Fibroblast of skin of left biceps (primary cell): ENCODE results near the gene MS4A4E.
"Not testable (repeated sequence)": the region's sequence is repeated elsewhere in the genome, so short reads cannot be mapped to it uniquely, and the experiment has no call there.

Source experiments
- DNase-seq, 2 experiments: peaks; one replicate each; pipeline ENCODE4 v3.0.0-alpha.2; 2013; ENCODE audit warnings: low read depth in 2 of 2

Gene MS4A4E

GRCh38 chr11:60221692-60222091 lies 21.2 kb downstream of the MS4A4E start:
- DNase-seq, result no peak

- no peak for DNase-seq
These were observed 21.8 kb downstream of the MS4A4E start for GRCh38 chr11:60221181-60221580.

GRCh38 chr11:60214386-60214785 lies 28.6 kb downstream of the MS4A4E start:
- DNase-seq, result no peak

- no peak for DNase-seq
These were observed 31.7 kb downstream of the MS4A4E start for GRCh38 chr11:60211206-60211605.

GRCh38 chr11:60209977-60210376 lies 33.0 kb downstream of the MS4A4E start:
- DNase-seq, result no peak

- no peak for DNase-seq
These were observed 34.0 kb downstream of the MS4A4E start for GRCh38 chr11:60208951-60209350.

- DNase-seq, result no peak
These were observed 34.6 kb downstream of the MS4A4E start for GRCh38 chr11:60208146-60208895.

- no peak for DNase-seq
These were observed 36.3 kb downstream of the MS4A4E start for GRCh38 chr11:60206616-60207015.

- DNase-seq, result no peak
These were observed 38.0 kb downstream of the MS4A4E start for GRCh38 chr11:60204922-60205321.

- not testable (repeated sequence) for DNase-seq
These were observed 41.6 kb downstream of the MS4A4E start for GRCh38 chr11:60201334-60201733.

GRCh38 chr11:60197442-60197841 lies 45.5 kb downstream of the MS4A4E start:
- no peak for DNase-seq

GRCh38 chr11:60195923-60196368 lies 47.0 kb downstream of the MS4A4E start:
- no peak for DNase-seq

GRCh38 chr11:60194511-60194910 lies 48.4 kb downstream of the MS4A4E start:
- no peak for DNase-seq

- DNase-seq, result no peak
These were observed 49.1 kb downstream of the MS4A4E start for GRCh38 chr11:60193687-60194433.

GRCh38 chr11:60192564-60192963 lies 50.4 kb downstream of the MS4A4E start:
- not testable (repeated sequence) for DNase-seq

GRCh38 chr11:60188481-60188880 lies 54.5 kb downstream of the MS4A4E start:
- not testable (repeated sequence) for DNase-seq

- DNase-seq, result not testable (repeated sequence)
These were observed 56.8 kb downstream of the MS4A4E start for GRCh38 chr11:60186128-60186527.

GRCh38 chr11:60185512-60185827 lies 57.5 kb downstream of the MS4A4E start:
- not testable (repeated sequence) for DNase-seq

GRCh38 chr11:60184824-60185511 lies 58.0 kb downstream of the MS4A4E start:
- no peak for DNase-seq

GRCh38 chr11:60183591-60184205 lies 59.2 kb downstream of the MS4A4E start:
- no peak for DNase-seq

- DNase-seq, result no peak
These were observed 60.2 kb downstream of the MS4A4E start, which contains the start of gene MS4A6A for GRCh38 chr11:60182541-60183330. Gene MS4A6A (minus strand): TSS chr11:60183083. CDS start chr11:60181727, 1,356 bp downstream.
